DND-41 (cell line): Measurements from ENCODE around the gene CCDC69.

Source experiments
- EZH2 ChIP-seq: IDR thresholded peaks from 3 replicates; pipeline ENCODE4 v1.6.1; 2012; ENCODE audit warnings: borderline replicate concordance, low read depth, mild to moderate bottlenecking, moderate library complexity, low read length, inconsistent platforms; ENCODE audit not compliant: severe bottlenecking
- TF ChIP-seq, protein P1 (sequence below): IDR thresholded peaks from 2 replicates; pipeline ENCODE4 v1.5.1; 2012; ENCODE audit warnings: borderline replicate concordance, low read length, moderate library complexity, mild to moderate bottlenecking; ENCODE audit not compliant: poor library complexity, severe bottlenecking; ENCODE audit errors: extremely low read depth

DNA sequence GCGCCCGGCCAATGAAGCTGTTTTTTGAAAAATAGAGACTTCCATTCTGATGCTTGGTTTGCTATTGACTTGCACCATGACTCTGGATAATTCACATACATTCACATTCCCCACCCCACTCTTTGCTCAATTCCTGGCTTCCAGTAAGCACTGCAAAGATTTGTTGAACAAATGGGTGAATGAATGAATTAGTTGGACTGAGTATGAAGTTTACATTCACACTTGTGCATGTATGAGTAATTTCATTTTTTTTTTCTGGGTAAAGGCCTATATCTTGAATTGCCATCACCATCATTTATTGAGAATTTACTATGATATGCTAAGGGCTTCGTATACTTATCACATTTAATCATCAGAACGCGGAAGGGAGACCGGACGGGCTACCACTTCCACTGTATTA, 13.8 kb upstream of the CCDC69 start:
- TF ChIP-seq, protein P1, sequence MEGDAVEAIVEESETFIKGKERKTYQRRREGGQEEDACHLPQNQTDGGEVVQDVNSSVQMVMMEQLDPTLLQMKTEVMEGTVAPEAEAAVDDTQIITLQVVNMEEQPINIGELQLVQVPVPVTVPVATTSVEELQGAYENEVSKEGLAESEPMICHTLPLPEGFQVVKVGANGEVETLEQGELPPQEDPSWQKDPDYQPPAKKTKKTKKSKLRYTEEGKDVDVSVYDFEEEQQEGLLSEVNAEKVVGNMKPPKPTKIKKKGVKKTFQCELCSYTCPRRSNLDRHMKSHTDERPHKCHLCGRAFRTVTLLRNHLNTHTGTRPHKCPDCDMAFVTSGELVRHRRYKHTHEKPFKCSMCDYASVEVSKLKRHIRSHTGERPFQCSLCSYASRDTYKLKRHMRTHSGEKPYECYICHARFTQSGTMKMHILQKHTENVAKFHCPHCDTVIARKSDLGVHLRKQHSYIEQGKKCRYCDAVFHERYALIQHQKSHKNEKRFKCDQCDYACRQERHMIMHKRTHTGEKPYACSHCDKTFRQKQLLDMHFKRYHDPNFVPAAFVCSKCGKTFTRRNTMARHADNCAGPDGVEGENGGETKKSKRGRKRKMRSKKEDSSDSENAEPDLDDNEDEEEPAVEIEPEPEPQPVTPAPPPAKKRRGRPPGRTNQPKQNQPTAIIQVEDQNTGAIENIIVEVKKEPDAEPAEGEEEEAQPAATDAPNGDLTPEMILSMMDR: no peak
- no peak for TF ChIP-seq EZH2
